HepG2 (cell line): Measurements from ENCODE around the gene CDC40. TPM values are rescaled to one million over a fixed set of nuclear protein-coding genes. Genes with fewer than 3 reads are reported as not detected.

Source experiments
- ARNT2 ChIP-seq: sonication (generic); formaldehyde crosslinking; IDR thresholded peaks from 2 replicates; pipeline ENCODE4 v1.8.0; 2022; ENCODE audit warnings: mild to moderate bottlenecking, low read depth, missing genetic modification reagents, moderate library complexity
- CBX5 ChIP-seq: sonication (generic); formaldehyde crosslinking; IDR thresholded peaks from 2 replicates; pipeline ENCODE4 v1.4.0; 2020; ENCODE audit warnings: missing genetic modification reagents, borderline replicate concordance
- HNRNPH1 ChIP-seq: fragments of 200-400 bp; formaldehyde crosslinking; optimal IDR thresholded peaks from 2 replicates; pipeline ENCODE3; 2017; ENCODE audit warnings: mild to moderate bottlenecking, low read depth, low read length
- PAXIP1 ChIP-seq: sonication (generic); formaldehyde crosslinking; conservative IDR thresholded peaks from 2 replicates; pipeline ENCODE4 v1.4.0; 2020; ENCODE audit warnings: mild to moderate bottlenecking, missing genetic modification reagents, moderate library complexity
- SP5 ChIP-seq: IDR thresholded peaks from 2 replicates; pipeline ENCODE4 v1.6.1; 2016; ENCODE audit warnings: low read depth, borderline replicate concordance
- STAT6 ChIP-seq: sonication (generic); formaldehyde crosslinking; IDR thresholded peaks from 2 replicates; pipeline ENCODE4 v1.4.0; 2020; ENCODE audit warnings: missing genetic modification reagents, mild to moderate bottlenecking, borderline replicate concordance
- TCF12 ChIP-seq, 2 experiments: fragments of 450-650 bp in 1 of 2; sonication (generic) in 1 of 2; formaldehyde crosslinking in 1 of 2; IDR thresholded peaks; 2 replicates each; pipeline versions ENCODE4 v1.6.1 to v1.8.0; 2017 to 2022; ENCODE audit warnings: antibody characterized with exemption in 1 of 2, mild to moderate bottlenecking in 1 of 2, missing genetic modification reagents in 1 of 2, moderate library complexity in 1 of 2
- TSC22D2 ChIP-seq: sonication (generic); formaldehyde crosslinking; IDR thresholded peaks from 2 replicates; pipeline ENCODE4 v1.5.1; 2020; ENCODE audit warnings: missing genetic modification reagents, mild to moderate bottlenecking, borderline replicate concordance
- ZBTB1 ChIP-seq: sonication (generic); formaldehyde crosslinking; IDR thresholded peaks from 2 replicates; pipeline ENCODE4 v1.4.0; 2020; ENCODE audit warnings: missing genetic modification reagents, borderline replicate concordance
- ZBTB38 ChIP-seq: sonication (generic); formaldehyde crosslinking; IDR thresholded peaks from 2 replicates; pipeline ENCODE4 v1.5.1; 2020; ENCODE audit warnings: mild to moderate bottlenecking, missing genetic modification reagents
- ZNF557 ChIP-seq: sonication (generic); formaldehyde crosslinking; IDR thresholded peaks from 2 replicates; pipeline ENCODE4 v1.4.0; 2020; ENCODE audit warnings: missing genetic modification reagents
- ZNF567 ChIP-seq: sonication (generic); formaldehyde crosslinking; IDR thresholded peaks from 2 replicates; pipeline ENCODE4 v1.8.1; 2023; ENCODE audit warnings: mild to moderate bottlenecking, missing genetic modification reagents, borderline replicate concordance
- ZNF577 ChIP-seq: sonication (generic); formaldehyde crosslinking; IDR thresholded peaks from 2 replicates; pipeline ENCODE4 v1.4.0; 2020; ENCODE audit warnings: mild to moderate bottlenecking, low read depth, missing genetic modification reagents, borderline replicate concordance
- ZNF615 ChIP-seq: sonication (generic); formaldehyde crosslinking; IDR thresholded peaks from 2 replicates; pipeline ENCODE4 v1.5.0; 2020; ENCODE audit warnings: mild to moderate bottlenecking, missing genetic modification reagents, borderline replicate concordance
- ZNF619 ChIP-seq: sonication (generic); formaldehyde crosslinking; IDR thresholded peaks from 2 replicates; pipeline ENCODE4 v1.4.0; 2020; ENCODE audit warnings: mild to moderate bottlenecking, missing genetic modification reagents
- ZSCAN21 ChIP-seq: sonication (generic); formaldehyde crosslinking; IDR thresholded peaks from 2 replicates; pipeline ENCODE4 v1.8.0; 2022; ENCODE audit warnings: mild to moderate bottlenecking, missing genetic modification reagents, moderate library complexity, borderline replicate concordance
- polyA plus RNA-seq, 8 experiments: library from polyadenylated mRNA; depleted of rRNA in 3 of 8; stranded (reverse) in 7 of 8; unstranded in 1 of 8; fragments of >200 nt; fragmentation: Illumina TruSeq in 4 of 8; extraction: Trizol in 4 of 8; gene quantifications; 2 replicates each; pipeline versions ENCODE4 v1.2.1 to v1.2.3, GENCODE V29; 2011 to 2016; ENCODE audit warnings: low read depth in 4 of 8, missing spikeins in 1 of 8, mixed read lengths in 1 of 8; ENCODE audit not compliant: insufficient read depth in 1 of 8
- total RNA-seq, 5 experiments: library from RNA; depleted of rRNA; stranded (reverse); fragments of >200 nt; fragmentation: Illumina TruSeq; extraction: Trizol; gene quantifications; 2 replicates each; pipeline ENCODE4 v1.2.3, GENCODE V29; 2016; ENCODE audit warnings: low read depth in 1 of 5

Gene CDC40
- total and polyA plus RNA-seq, 2 of the 13 experiments (the other 11 are each of a cell fraction or from before 2014, with no cell fraction given): 11.4 to 21.5 TPM

- 0 out of 2 replicates have a peak, but pooled peaks have one; percentile 20 for TF ChIP-seq ZNF567
- 0 out of 2 replicates have a peak, but pooled peaks have one; percentile 25 for TF ChIP-seq ZBTB38
- TF ChIP-seq ZNF557: peak; percentile 25; the same call in 1 of the 2 replicates
- TF ChIP-seq CBX5 (CRISPR knock-in tag): no peak; the same call in 1 of the 2 replicates
- peak; percentile 86 for TF ChIP-seq ARNT2 (CRISPR knock-in tag)
- TF ChIP-seq ZSCAN21: peak; percentile 54; the same call in 1 of the 2 replicates
- peak; percentile 28; the same call in 1 of the 2 replicates for TF ChIP-seq SP5 (CRISPR knock-in tag)
- no peak for TF ChIP-seq ZBTB1
- TF ChIP-seq ZNF619 (CRISPR knock-in tag): peak; percentile 56; the same call in 1 of the 2 replicates
- peak; percentile 59 for TF ChIP-seq PAXIP1 (CRISPR knock-in tag)
- TF ChIP-seq TSC22D2 (CRISPR knock-in tag): peak; percentile 84; the same call in 1 of the 2 replicates
- TF ChIP-seq ZNF577 (CRISPR knock-in tag): no peak
- no peak for TF ChIP-seq ZNF615
- no peak for TF ChIP-seq TCF12 (IDR thresholded peaks at IDR 0.05)
- TF ChIP-seq TCF12 (CRISPR knock-in tag; IDR thresholded peaks at IDR 0.05): 0 out of 2 replicates have a peak, but pooled peaks have one; percentile 54
- TF ChIP-seq STAT6: no peak
- no peak for TF ChIP-seq HNRNPH1
Measured at GRCh38 chr6:110179406-110180227, 610 bp upstream of the CDC40 start, which contains the start of gene WASF1 (continued).
